Endothelial cell of umbilical vein (primary cell): ENCODE data around the gene CFAP100.

Experiments
- CTCF ChIP-seq, 2 donors: IDR thresholded peaks; 1 replicate in 1 of 2; 2 replicates in 1 of 2; pipeline ENCODE4 v1.5.1; 2011; ENCODE audit warnings: low read length in 2 of 2, mild to moderate bottlenecking in 2 of 2, moderate library complexity in 2 of 2, control low read depth in 1 of 2, inconsistent platforms in 1 of 2, low read depth in 1 of 2; ENCODE audit not compliant: insufficient read depth in 1 of 2; ENCODE audit errors: extremely low read depth in 1 of 2
- EZH2 ChIP-seq: IDR thresholded peaks from 2 replicates; pipeline ENCODE4 v1.6.1; 2012; ENCODE audit warnings: borderline replicate concordance, low read depth, mild to moderate bottlenecking, moderate library complexity, low read length, inconsistent platforms; ENCODE audit not compliant: severe bottlenecking
- FOS ChIP-seq: IDR thresholded peaks from 2 replicates; pipeline ENCODE4 v1.6.1; 2011; ENCODE audit warnings: mild to moderate bottlenecking, low read length, moderate library complexity, borderline replicate concordance; ENCODE audit not compliant: insufficient read depth
- GATA2 ChIP-seq: IDR thresholded peaks from 2 replicates; pipeline ENCODE4 v1.7.0; 2011; ENCODE audit warnings: low read depth, mild to moderate bottlenecking, moderate library complexity, mixed read lengths, low read length; ENCODE audit not compliant: insufficient read length, insufficient read depth
- JUN ChIP-seq: IDR thresholded peaks from 2 replicates; pipeline ENCODE4 v1.6.1; 2011; ENCODE audit warnings: borderline replicate concordance, low read depth; ENCODE audit not compliant: insufficient read length, insufficient read depth
- MAX ChIP-seq: IDR thresholded peaks from 2 replicates; pipeline ENCODE4 v1.6.1; 2011; ENCODE audit not compliant: insufficient read depth, insufficient read length
- MYC ChIP-seq: IDR thresholded peaks from one replicate; pipeline ENCODE4 v1.6.1; 2011; ENCODE audit warnings: mild to moderate bottlenecking, low read depth, low read length
- POLR2A ChIP-seq: IDR thresholded peaks from 2 replicates; pipeline ENCODE4 v1.6.1; 2012; ENCODE audit warnings: low read depth, mild to moderate bottlenecking, control low read depth, low read length
- POLR2AphosphoS5 ChIP-seq: IDR thresholded peaks from 2 replicates; pipeline ENCODE4 v1.6.1; 2012; ENCODE audit warnings: low read depth, mild to moderate bottlenecking, control low read depth, low read length, moderate library complexity; ENCODE audit not compliant: insufficient read depth

- TF ChIP-seq POLR2A (no peak), CTCF (IDR thresholded peaks at IDR 0.05; ENCODE audit: extremely low read depth in 1 of 2, insufficient read depth in 1 of 2, low read depth in 1 of 2, low read length in 2 of 2) (no peak), EZH2 (no peak), MYC (no peak), POLR2AphosphoS5 (no peak), GATA2 (no peak), MAX (no peak), FOS (no peak), JUN (no peak)
Observed at GRCh38 chr3:126345231-126345630, 49.5 kb upstream of the CFAP100 start.
